ENCODE results near the gene RBBP9.
"Not testable (repeated sequence)": the region's sequence is repeated elsewhere in the genome, so short reads cannot be mapped to it uniquely, and the experiment has no call there.

RBBP9 gene

GRCh38 chr20:18504479-18505060 is 7.5 kb upstream of the RBBP9 start:
- DNase-seq: no peak

DNA sequence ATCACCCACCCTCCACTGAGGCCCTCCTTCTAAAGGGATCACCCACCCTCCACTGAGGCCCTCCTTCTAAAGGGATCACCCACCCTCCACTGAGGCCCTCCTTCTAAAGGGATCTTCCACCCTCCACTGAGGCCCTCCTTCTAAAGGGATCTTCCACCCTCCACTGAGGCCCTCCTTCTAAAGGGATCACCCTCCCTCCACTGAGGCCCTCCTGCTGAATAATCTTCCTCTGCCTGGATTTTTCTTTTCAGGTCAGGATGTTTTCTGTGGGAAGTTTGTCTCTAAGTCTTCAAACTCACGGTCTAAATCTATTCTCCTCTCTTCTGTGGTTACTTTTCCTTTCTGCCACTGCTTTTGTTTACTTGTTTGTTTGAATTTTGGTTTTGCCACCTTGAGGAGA is 4.6 kb upstream of the RBBP9 start:
- DNase-seq: not testable (repeated sequence)

DNA sequence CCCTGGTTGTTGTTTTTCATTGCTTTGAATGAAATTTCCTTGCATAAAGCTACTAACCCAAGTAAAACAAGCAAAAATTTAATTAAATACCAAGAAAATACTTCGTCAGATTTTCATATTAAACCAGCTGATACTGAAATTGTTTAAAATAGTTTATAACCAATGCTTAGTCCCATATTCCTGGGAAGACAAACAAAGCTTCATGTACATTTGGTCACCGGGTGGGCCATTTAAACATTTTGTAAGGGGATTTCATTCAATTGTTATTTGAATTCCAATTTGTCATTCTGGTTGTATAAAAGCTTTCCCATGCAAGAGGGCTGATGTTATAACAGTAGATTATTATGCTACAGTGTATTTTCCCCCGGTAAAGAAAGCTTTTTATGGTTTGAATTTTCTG is 578 bp upstream of the RBBP9 start:
- DNase-seq: no peak

- DNase-seq: no peak
Observed at GRCh38 chr20:18496042-18496441, 983 bp downstream of the RBBP9 start.

DNA sequence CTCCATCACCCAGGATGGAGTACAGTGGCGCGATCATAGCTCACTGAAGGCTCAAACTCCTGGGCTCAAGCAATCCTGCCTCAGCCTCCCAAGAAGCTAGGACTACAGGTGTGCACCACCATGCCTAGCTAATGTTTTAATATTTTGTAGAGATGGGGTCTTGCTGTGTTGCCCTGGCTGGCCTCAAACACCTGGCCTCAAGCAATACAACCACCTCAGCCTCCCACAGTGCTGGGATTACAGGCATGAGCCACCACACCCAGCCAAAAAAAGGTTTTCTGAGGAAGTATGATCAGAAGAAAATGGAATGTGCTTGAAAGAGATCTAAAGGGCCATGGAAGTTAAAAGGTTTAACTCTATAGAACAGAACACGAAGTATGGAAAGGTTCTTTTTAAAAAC is 8.7 kb downstream of the RBBP9 start:
- no peak for DNase-seq

- no peak for DNase-seq
Observed at GRCh38 chr20:18481596-18481995, 15.4 kb downstream of the RBBP9 start.

DNA sequence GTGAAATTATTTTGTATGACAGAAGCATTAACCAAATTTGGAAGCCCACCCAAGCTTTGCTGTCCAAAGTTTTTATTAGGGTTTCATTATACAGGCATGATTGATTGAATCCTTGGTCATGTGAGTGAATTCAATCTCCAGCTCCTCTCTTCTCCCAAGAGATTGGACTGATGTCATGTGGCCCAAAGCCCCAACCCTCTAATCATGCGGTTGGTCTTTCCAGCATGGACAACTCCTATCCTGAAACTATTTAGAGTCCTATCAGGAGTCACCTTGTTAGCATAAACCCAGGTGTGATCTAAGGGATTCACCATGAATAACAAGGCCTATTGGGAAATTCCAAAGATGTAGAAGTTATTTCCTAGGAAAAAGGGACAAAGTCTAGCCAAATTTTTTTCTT is 19.2 kb downstream of the RBBP9 start:
- no peak for DNase-seq

GRCh38 chr20:18477218-18477617 is 19.8 kb downstream of the RBBP9 start:
- DNase-seq: no peak

DNA sequence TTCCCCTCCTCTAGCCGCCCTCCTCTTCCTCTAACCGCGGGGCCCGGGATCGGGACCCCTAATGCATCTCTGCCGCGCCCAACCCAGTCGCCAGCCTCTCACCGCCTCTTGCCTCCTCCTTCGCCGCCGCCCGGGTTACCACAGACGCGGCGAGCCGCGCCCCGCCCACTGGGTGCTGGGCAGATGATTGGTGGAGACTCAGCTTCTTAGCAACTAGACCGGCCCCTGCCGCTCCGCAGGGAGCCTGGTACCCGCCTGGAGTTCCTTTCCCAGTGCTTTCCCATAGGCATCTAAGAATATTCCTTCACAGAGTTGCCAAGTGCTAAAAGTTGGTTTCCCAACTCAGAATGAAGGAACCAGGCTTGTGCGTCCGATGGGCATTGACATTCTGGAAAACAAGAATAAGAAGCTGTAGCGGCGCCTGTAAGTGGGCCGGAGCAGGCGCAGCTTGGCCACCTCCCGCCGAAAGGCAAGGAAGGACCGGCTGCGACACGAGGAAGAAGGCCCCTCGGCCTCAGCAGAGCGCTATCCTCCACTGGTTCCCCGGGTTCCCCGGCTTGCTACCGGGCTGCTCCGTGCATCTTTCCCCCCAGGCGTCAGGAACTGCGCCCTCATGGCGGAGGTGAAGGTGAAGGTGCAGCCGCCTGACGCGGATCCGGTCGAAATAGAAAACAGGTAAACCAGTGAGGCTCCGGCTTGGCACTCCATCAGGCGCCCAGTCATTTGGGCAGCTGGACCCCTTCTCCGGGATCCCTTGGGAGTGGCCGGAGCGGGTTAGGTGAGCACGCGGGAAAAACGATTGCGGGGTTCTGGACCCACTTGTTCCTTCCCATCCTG is 29.9 kb downstream of the RBBP9 start, which contains the start of the genes DZANK1 and POLR3F:
DZANK1 (minus strand) TSS at position 137 of the 837 bp plus-strand sequence. CDS start 1,672 bp downstream, outside the sequence.
POLR3F (plus strand) TSS at position 497 of the 837 bp plus-strand sequence; CDS start at position 614, 117 bp downstream.
- peak; percentile 94 for DNase-seq

DNA sequence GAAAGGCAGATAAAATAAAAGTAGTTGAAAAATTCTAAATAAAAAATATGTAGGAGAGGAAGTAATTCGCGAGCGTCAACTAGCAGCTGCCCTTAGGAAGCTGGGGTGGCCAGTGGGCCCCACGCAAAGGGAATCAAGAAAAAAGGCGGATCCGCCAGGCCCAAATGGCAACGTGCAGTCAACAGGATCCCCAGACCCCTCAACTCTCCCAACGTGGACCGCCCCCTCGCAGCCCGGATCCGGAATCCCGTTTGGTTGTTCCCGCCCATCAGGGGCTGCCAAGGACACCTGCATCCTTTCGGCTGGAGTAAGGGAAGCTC is 30.5 kb downstream of the RBBP9 start:
- DNase-seq: no peak

GRCh38 chr20:18465536-18466200 is 31.4 kb downstream of the RBBP9 start:
- DNase-seq: no peak

GRCh38 chr20:18456600-18456999 is 40.4 kb downstream of the RBBP9 start:
- DNase-seq: no peak

- no peak for DNase-seq
Observed at GRCh38 chr20:18443886-18444285, 53.1 kb downstream of the RBBP9 start.

- no peak for DNase-seq
Observed at GRCh38 chr20:18440403-18440802, 56.6 kb downstream of the RBBP9 start.

DNA sequence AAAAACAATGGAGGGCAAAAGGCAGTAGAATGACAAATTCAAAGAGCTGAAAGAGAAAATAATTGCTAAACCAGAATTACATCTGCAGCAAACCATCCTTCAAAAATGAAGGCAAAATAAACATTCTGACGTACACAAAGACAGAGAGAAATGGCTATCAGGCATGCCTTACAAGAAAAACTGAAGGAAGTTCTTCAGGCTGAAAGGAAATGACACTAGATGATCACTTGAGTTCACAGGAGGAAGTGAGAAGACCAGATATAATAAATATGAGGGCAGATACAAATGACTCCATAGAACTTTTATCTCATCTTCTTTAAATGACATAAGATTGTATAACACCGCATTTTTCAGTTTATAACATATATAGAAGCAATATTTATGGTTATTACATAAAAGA is 60.2 kb downstream of the RBBP9 start:
- no peak for DNase-seq
